BJ (cell line): ENCODE data around the gene ERVW-1. TPM values are rescaled to one million over a fixed set of nuclear protein-coding genes. Genes with fewer than 3 reads are reported as not detected.
A peak's percentile ranks its signal among the peaks of the same experiment; 100 is the strongest.

Experiments used
- CTCF ChIA-PET: fragments of 350-600 bp; formaldehyde crosslinking; extraction: SDS; loops from one replicate; lab custom pipeline; 2021; ENCODE audit warnings: antibody characterized with exemption, inconsistent platforms; lab: Yijun Ruan, JAX
- POLR2A ChIA-PET: fragments of 300-600 bp; sonication (Branson Sonifier 250); formaldehyde crosslinking; extraction: SDS; loops from one replicate; lab custom pipeline; 2021; ENCODE audit warnings: antibody characterized with exemption; lab: Charles Lee
- DNase-seq: peaks from one replicate; pipeline ENCODE4 v3.0.0-alpha.2; 2011; ENCODE audit warnings: low read depth
- H3K27me3 ChIP-seq: 2 replicates; pipeline ENCODE4 v1.6.0; 2011; ENCODE audit warnings: low read length; ENCODE audit not compliant: control insufficient read depth, insufficient read depth
- H3K36me3 ChIP-seq: 2 replicates; pipeline ENCODE4 v1.5.1; 2011; ENCODE audit warnings: low read length; ENCODE audit not compliant: control insufficient read depth, insufficient read depth
- H3K4me3 ChIP-seq: 2 replicates; pipeline ENCODE4 v1.5.1; 2011; ENCODE audit warnings: low read depth, mild to moderate bottlenecking, control low read depth, low read length
- polyA plus RNA-seq: library from polyadenylated mRNA; depleted of rRNA; stranded (reverse); fragments of >200 nt; gene quantifications from 2 replicates; pipeline ENCODE4 v1.2.3, GENCODE V29; 2011
- TF ChIP-seq, protein P1 (sequence below): IDR thresholded peaks from 2 replicates; pipeline ENCODE4 v1.5.1; 2011; ENCODE audit warnings: low read depth, mild to moderate bottlenecking, control low read depth, inconsistent platforms, low read length, moderate library complexity; ENCODE audit not compliant: insufficient read depth

Gene ERVW-1
- polyA plus RNA-seq, 1 experiment = not detected

DNA sequence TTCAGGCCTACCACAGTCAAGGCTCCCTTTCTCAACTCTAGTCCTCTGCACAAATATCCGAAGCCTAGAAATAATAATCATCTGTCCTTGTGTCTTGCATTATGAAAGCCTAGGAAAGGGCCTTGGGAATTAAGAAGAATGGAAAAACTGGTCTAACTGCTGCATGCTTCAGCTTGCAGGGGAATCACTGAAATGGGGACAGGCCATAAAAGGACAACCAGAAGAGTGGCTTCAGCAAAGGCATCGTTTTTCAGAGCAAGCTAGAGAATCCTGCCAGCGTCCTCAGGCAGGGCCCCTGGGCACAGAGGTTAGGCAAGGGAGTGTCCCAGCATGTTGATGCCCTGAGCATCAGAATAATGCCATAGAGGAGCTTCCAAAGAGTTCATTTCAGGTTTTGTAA lies 13.2 kb downstream of the ERVW-1 start:
- H3K27me3 ChIP-seq = no peaks in the 10 kb centered on the region
- POLR2A ChIA-PET = no interaction called here
- no peak for DNase-seq
- CTCF ChIA-PET = interaction anchor here (1.1 kb wide), 1 partner anchor 40 kb away, joined by 3 read pairs; no protein-coding TSS in a partner anchor
- TF ChIP-seq, protein P1, sequence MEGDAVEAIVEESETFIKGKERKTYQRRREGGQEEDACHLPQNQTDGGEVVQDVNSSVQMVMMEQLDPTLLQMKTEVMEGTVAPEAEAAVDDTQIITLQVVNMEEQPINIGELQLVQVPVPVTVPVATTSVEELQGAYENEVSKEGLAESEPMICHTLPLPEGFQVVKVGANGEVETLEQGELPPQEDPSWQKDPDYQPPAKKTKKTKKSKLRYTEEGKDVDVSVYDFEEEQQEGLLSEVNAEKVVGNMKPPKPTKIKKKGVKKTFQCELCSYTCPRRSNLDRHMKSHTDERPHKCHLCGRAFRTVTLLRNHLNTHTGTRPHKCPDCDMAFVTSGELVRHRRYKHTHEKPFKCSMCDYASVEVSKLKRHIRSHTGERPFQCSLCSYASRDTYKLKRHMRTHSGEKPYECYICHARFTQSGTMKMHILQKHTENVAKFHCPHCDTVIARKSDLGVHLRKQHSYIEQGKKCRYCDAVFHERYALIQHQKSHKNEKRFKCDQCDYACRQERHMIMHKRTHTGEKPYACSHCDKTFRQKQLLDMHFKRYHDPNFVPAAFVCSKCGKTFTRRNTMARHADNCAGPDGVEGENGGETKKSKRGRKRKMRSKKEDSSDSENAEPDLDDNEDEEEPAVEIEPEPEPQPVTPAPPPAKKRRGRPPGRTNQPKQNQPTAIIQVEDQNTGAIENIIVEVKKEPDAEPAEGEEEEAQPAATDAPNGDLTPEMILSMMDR = no peak
- H3K36me3 ChIP-seq = no peaks in the 10 kb centered on the region
- no peak overlapping the region for H3K4me3 ChIP-seq

DNA sequence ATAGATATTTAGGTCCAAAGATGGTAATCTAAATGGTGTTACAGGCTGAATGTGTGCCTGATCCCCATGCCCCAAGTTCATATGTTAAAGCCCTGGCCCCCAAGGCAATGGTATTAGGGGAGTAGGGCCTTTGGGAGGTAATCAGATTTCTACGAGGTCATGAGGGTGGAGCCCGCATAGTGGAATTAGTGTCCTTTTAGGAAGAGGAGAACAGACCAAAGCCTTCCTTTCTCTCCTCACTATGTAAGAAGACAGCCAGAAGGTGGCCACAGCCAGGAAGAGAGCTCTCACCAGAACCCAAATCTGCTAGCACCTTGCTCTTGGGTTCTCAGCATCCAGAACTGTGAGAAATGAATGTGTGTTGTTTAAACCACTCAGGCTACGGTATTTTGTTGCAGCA lies 15.2 kb downstream of the ERVW-1 start:
- no peaks in the 10 kb centered on the region for H3K27me3 ChIP-seq
- no peak for DNase-seq
- ChIA-PET CTCF (interaction anchor here (6.0 kb wide), 1 partner anchor 15 kb away, joined by 37 read pairs; the partner anchor contains the start of gene GATAD1), POLR2A (no interaction called here)
- TF ChIP-seq, protein P1 = no peak
- no peak overlapping the region for H3K4me3 ChIP-seq
- peaks cover 3% of the 10 kb centered on the region; the same call in 1 of the 2 replicates for H3K36me3 ChIP-seq

DNA sequence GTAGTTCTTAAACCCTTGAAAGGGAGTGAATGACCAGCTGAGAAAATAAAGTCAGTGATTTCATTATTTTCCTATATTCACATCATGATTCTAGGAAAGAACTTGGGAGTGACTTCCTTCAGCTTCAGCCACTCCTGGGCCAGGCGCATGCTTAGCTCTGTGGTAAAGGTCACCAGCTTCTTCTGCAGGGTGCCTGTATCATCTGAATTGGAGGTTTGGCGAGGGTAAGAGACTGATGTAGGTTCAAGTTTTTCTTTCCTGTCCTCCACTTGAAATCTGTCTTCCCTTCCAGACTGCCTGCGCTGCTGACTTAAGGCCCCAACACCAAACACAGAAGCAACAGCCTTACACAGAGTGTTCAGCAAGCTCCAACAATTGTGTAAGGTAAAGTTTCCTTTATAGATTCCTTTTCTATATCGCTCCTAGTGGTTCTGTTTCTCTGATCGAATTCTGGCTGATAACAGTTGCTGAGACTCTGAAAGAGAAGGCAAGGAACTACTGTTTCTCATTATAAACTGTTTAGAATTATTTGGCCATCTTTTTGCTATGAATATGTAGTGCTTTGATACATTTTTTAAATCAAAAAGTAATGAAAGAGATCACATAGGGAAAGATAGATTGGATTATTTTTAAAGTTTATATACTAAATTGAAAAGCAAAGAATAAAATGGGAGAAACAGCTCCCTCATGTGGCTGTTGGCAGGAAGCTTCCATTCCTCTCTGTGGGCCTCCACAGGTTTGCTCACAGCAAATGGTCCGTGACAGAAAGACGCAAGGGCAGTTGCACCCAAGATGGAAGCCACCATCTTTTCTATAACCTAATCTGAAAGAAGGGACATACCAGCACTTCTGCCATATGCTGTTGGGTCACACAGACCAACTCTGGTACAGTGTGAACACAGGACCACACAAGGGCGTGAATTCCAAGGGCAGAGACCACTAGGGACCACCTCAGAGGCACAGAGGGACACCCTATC lies 16.4 kb downstream of the ERVW-1 start:
- ChIA-PET POLR2A (no interaction called here), CTCF (interaction anchor here (0.6 to 6.0 kb wide), 14 partner anchors 9 to 631 kb away, joined by 3 to 37 read pairs (median 4); partner anchors contain the start of genes GATAD1 and LRRD1)
- DNase-seq = no peak
- H3K27me3 ChIP-seq = no peaks in the 10 kb centered on the region
- H3K36me3 ChIP-seq = peaks cover 4% of the 10 kb centered on the region
- TF ChIP-seq, protein P1 = peak; percentile 76
- H3K4me3 ChIP-seq = no peak overlapping the region

DNA sequence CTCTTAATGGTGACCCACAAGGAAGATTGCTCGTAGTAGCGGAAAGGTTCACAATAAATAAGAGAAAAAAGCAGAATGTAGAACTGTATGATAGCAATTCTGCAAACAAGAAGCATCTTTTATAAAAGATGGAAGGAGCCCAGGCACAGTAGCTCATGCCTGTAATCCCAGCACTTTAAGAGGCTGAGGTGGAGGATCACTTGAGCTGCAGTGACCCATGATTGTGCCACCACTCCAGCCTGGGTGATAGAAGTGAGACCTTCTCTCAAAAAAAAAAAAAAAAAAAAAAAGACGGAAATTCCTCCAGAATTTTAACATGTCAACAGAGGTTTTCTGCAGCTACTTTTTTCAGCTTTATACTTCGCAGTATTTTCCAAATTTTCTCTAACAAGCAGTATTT lies 17.2 kb downstream of the ERVW-1 start:
- H3K27me3 ChIP-seq = no peaks in the 10 kb centered on the region
- H3K36me3 ChIP-seq = peaks cover 7% of the 10 kb centered on the region
- no peak overlapping the region for H3K4me3 ChIP-seq
- DNase-seq = no peak
- TF ChIP-seq, protein P1 = no peak
- CTCF ChIA-PET = interaction anchor here (0.6 to 6.0 kb wide), 14 partner anchors 8 to 630 kb away, joined by 3 to 37 read pairs (median 4); partner anchors contain the start of genes GATAD1 and LRRD1
- POLR2A ChIA-PET = no interaction called here

DNA sequence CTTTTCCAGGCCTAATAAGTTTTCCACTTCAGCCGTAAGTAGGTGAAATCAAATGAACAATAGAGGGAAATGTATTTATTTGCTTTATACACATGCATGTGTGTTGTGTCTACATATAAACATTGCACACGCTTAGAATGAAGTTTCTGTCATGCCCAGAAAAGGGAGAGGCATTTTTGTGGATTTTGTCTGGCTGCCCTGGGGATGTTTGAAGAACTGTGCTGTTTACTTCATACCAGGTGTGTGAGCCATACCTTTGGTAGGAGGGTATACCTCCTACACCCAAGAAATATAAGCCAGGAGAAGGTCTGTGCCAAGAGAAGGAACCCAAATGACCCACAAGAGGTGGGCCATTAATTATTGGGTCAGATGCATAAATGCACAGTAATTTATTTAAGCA lies 17.6 kb downstream of the ERVW-1 start:
- Histone ChIP-seq H3K36me3 (peaks cover 7% of the 10 kb centered on the region), H3K27me3 (no peaks in the 10 kb centered on the region), H3K4me3 (no peak overlapping the region)
- CTCF ChIA-PET = interaction anchor here (0.6 to 6.0 kb wide), 7 partner anchors 12 to 630 kb away, joined by 3 to 37 read pairs (median 5); partner anchors contain the start of genes GATAD1 and LRRD1
- POLR2A ChIA-PET = no interaction called here
- TF ChIP-seq, protein P1 = no peak
- DNase-seq = no peak
